Body of pancreas (tissue), 4 donors: ENCODE results near the gene GP1BB. TPM values are rescaled to one million over a fixed set of nuclear protein-coding genes. Genes with fewer than 3 reads are reported as not detected.

ENCODE experiments used
- ATAC-seq: fragments of 150-250 bp; one replicate; pipeline ENCODE4 v1.9.1; 2016
- DNase-seq, 4 donors: peaks; one replicate each; pipeline ENCODE4 v3.0.0-alpha.2; 2019
- H3K27ac ChIP-seq, 4 donors: fragments of 200-600 bp; sonication (generic); 1 replicate in 3 of 4; 2 replicates in 1 of 4; pipeline versions ENCODE4 v1.5.1 to v1.6.1; 2016 to 2019; ENCODE audit warnings: mild to moderate bottlenecking in 1 of 4, mixed read lengths in 1 of 4, moderate library complexity in 1 of 4
- H3K27me3 ChIP-seq, 2 donors: fragments of 200-600 bp; sonication (generic); one replicate each; pipeline ENCODE4 v1.6.0; 2016; ENCODE audit warnings: mild to moderate bottlenecking in 1 of 2
- H3K36me3 ChIP-seq, 2 donors: fragments of 200-600 bp; sonication (generic); replicated peaks in 1 of 2; 2 replicates each; pipeline ENCODE4 v1.5.1; 2016; ENCODE audit warnings: low read depth in 2 of 2; ENCODE audit not compliant: insufficient read depth in 1 of 2
- H3K4me1 ChIP-seq: fragments of 200-600 bp; sonication (generic); one replicate; pipeline ENCODE4 v1.6.0; 2016
- H3K4me3 ChIP-seq, 2 donors: fragments of 200-600 bp; sonication (generic); 1 replicate in 1 of 2; 2 replicates in 1 of 2; pipeline ENCODE4 v1.5.1; 2016 to 2019
- H3K9me3 ChIP-seq, 3 donors: fragments of 200-600 bp; sonication (generic); 1 replicate in 2 of 3; 2 replicates in 1 of 3; pipeline ENCODE4 v1.5.1; 2016
- POLR2A ChIP-seq, 3 donors: fragments of 450-650 bp; IDR thresholded peaks; one replicate each; pipeline ENCODE4 v1.6.1; 2016; ENCODE audit warnings: antibody characterized with exemption in 3 of 3, mild to moderate bottlenecking in 2 of 3
- WGBS, 2 donors: methylation state at CpG; one replicate each; pipeline ENCODE4 v1.1.5; 2017; 5-methylcytosine and 5-hydroxymethylcytosine counted together
- intact Hi-C: fragments of 100-400 bp; cut with DNase I; formaldehyde crosslinking; loops from one replicate; pipeline ENCODE4 v1.15.1; 2023
- total RNA-seq, 2 donors: library from RNA; depleted of rRNA; stranded (reverse); fragments of >200 nt; gene quantifications; one replicate each; pipeline ENCODE4 v1.1.0, GENCODE V29; 2016
- TF ChIP-seq, protein P1 (sequence below), 7 experiments: fragments of 450-650 bp in 4 of 7; fragments of 200-600 bp in 3 of 7; sonication (generic) in 3 of 7; IDR thresholded peaks; one replicate each; pipeline ENCODE4 v1.5.1; 2016 to 2019; ENCODE audit warnings: antibody characterized with exemption in 7 of 7

The GP1BB gene
- total RNA-seq, 2 donors from 2014 or later = 6.2 to 29.7 TPM

DNA sequence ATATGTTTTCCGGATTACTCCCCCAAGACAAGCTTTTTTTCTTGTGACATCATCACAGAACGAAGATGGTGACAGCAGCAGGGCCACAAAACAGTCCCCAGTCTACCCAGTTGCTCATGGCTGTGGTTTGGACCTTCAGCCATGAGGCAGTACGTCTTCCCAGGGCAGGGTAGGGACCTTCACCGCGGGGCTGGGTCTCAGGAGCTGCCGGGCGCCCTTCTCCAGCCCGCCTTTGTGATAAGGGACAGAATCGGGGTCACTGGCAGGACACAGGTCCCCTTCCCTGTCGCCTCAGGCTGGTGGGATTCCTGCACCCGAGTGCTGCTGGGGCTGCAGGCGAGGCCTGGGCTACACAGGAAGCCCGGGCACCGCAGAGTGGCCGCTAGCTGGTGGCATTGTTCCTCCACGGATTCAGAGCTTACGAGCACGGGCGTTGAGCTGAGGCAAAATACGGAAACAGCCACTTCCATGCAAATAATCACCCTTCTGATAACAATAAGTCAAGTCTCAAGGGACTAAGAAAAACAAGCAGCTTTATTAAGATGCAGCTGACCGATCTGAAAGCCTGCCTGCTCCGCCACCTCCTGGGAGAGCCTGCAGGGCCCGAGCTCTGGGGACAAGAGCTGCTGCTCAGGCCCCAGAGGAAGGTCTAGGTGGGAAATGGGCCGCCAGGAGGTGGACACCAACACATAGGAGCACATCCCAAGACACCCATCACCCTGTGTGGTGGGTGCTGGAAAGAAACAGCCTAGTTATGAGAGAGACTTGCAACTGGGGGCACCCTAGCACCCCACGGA lies 49.5 kb downstream of the GP1BB start:
- no peak overlapping the region for H3K4me3 ChIP-seq
- no peaks in the 10 kb centered on the region for H3K36me3 ChIP-seq
- TF ChIP-seq POLR2A (IDR thresholded peaks at IDR 0.05) = no peak
- TF ChIP-seq, protein P1, sequence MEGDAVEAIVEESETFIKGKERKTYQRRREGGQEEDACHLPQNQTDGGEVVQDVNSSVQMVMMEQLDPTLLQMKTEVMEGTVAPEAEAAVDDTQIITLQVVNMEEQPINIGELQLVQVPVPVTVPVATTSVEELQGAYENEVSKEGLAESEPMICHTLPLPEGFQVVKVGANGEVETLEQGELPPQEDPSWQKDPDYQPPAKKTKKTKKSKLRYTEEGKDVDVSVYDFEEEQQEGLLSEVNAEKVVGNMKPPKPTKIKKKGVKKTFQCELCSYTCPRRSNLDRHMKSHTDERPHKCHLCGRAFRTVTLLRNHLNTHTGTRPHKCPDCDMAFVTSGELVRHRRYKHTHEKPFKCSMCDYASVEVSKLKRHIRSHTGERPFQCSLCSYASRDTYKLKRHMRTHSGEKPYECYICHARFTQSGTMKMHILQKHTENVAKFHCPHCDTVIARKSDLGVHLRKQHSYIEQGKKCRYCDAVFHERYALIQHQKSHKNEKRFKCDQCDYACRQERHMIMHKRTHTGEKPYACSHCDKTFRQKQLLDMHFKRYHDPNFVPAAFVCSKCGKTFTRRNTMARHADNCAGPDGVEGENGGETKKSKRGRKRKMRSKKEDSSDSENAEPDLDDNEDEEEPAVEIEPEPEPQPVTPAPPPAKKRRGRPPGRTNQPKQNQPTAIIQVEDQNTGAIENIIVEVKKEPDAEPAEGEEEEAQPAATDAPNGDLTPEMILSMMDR (IDR thresholded peaks at IDR 0.05) = no peak
- WGBS, 2 donors = 46 to 61% methylated on average over 12 to 25 of the region's 25 CpGs
- H3K4me1 ChIP-seq = no peaks in the 10 kb centered on the region
- intact Hi-C loops = no loop called here
- H3K27ac ChIP-seq = no peak overlapping the region
- ATAC-seq (no peak), DNase-seq (no peak)
- no peaks in the 10 kb centered on the region for H3K9me3 ChIP-seq
- H3K27me3 ChIP-seq = peaks cover 0 to 21% of the 10 kb centered on the region in 2 donors

DNA sequence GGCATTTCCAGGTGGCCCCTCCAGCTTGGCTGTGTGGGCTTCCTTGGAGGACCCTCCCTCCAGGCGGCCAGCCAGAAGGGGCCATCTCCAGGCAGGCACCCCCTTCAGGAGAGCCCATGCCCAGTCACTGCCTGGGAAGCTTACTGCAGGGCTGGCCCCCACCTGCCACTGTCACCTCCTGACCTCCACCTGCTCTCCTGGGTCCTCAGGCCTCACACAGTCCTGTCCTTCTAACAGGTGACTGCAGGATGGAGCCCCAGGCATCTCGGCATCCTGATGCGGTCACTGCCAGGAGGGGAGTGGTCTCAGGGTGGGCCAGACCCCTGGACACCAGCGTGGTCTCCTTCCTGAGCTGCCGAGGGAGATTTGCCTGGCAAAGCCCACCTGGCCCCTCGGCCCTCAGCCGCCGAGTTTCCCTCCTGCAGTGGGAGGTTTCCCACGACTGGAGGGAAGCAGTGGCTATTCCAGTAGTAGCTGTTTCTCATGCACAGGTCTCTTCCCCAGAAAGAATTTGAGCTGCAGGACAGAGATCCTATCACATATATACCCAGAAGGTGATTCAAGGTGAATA lies 50.2 kb downstream of the GP1BB start:
- no peaks in the 10 kb centered on the region for H3K4me1 ChIP-seq
- WGBS, 2 donors = 54 to 57% methylated on average over 4 to 9 of the region's 9 CpGs
- no peak for TF ChIP-seq POLR2A (IDR thresholded peaks at IDR 0.05)
- TF ChIP-seq, protein P1 (IDR thresholded peaks at IDR 0.05) = no peak
- no peak for DNase-seq
- H3K9me3 ChIP-seq = no peaks in the 10 kb centered on the region
- no peaks in the 10 kb centered on the region for H3K36me3 ChIP-seq
- no peak for ATAC-seq
- H3K27ac ChIP-seq = no peak overlapping the region
- intact Hi-C loops = no loop called here
- no peak overlapping the region for H3K4me3 ChIP-seq
- peaks cover 0 to 14% of the 10 kb centered on the region in 2 donors for H3K27me3 ChIP-seq

Other genes starting within 250 kb of the GP1BB start
- 10 to 100 TPM; 13.2 to 27.2 TPM for gene UFD1, start 244.3 kb upstream of the GP1BB start, total RNA-seq
- not detected for gene CDC45, start 243.6 kb upstream of the GP1BB start, total RNA-seq
- 10 to 100 TPM; 36.9 to 80.4 TPM for gene CLDN5, start 199.1 kb upstream of the GP1BB start, total RNA-seq
- 10 to 100 TPM; 15.0 to 15.2 TPM for gene SEPTIN5, start 9.0 kb upstream of the GP1BB start, total RNA-seq
- 1 to 10 TPM in 1 of 2 donors, not detected in 1; 1.0 TPM for gene TBX1, start 37.2 kb downstream of the GP1BB start, total RNA-seq
- gene GNB1L, start 131.3 kb downstream of the GP1BB start, total RNA-seq = 1 to 10 TPM; 1.3 to 3.3 TPM
- gene RTL10, start 131.3 kb downstream of the GP1BB start, total RNA-seq = 10 to 100 TPM; 10.2 to 14.8 TPM
- gene COMT, start 218.2 kb downstream of the GP1BB start, total RNA-seq = 10 to 100 TPM; 85.6 to 98.2 TPM
- 10 to 100 TPM; 22.1 to 23.6 TPM for gene TXNRD2, start 218.3 kb downstream of the GP1BB start, total RNA-seq